GM12873 (cell line): ENCODE data around the gene DPYSL5.

Experiments used
- TF ChIP-seq, protein P1 (sequence below): IDR thresholded peaks from 2 replicates; pipeline ENCODE4 v1.5.1; 2012; ENCODE audit warnings: low read depth, mild to moderate bottlenecking, moderate library complexity, low read length, control low read depth; ENCODE audit not compliant: insufficient read depth; ENCODE audit errors: missing control alignments

Gene DPYSL5

DNA sequence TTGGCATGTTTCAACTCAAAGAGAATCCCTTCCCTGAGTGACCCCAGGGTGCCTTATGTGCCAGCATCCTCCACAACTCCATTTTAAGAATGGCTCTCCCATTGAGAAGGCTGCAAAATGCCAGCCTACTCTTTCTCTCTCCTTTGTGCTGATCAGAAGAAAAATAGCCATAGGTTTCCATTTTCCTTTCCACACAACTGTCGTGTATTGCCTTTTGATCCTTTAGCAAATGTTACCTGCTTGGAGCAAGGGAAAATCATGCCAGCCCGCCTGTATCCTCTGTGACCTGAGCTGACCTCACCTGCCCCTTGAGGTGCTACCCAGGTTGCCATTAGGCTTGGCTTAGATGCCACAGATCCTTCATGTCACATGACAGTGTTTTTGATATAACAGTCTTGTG, 38.8 kb downstream of the DPYSL5 start:
- TF ChIP-seq, protein P1, sequence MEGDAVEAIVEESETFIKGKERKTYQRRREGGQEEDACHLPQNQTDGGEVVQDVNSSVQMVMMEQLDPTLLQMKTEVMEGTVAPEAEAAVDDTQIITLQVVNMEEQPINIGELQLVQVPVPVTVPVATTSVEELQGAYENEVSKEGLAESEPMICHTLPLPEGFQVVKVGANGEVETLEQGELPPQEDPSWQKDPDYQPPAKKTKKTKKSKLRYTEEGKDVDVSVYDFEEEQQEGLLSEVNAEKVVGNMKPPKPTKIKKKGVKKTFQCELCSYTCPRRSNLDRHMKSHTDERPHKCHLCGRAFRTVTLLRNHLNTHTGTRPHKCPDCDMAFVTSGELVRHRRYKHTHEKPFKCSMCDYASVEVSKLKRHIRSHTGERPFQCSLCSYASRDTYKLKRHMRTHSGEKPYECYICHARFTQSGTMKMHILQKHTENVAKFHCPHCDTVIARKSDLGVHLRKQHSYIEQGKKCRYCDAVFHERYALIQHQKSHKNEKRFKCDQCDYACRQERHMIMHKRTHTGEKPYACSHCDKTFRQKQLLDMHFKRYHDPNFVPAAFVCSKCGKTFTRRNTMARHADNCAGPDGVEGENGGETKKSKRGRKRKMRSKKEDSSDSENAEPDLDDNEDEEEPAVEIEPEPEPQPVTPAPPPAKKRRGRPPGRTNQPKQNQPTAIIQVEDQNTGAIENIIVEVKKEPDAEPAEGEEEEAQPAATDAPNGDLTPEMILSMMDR = no peak

DNA sequence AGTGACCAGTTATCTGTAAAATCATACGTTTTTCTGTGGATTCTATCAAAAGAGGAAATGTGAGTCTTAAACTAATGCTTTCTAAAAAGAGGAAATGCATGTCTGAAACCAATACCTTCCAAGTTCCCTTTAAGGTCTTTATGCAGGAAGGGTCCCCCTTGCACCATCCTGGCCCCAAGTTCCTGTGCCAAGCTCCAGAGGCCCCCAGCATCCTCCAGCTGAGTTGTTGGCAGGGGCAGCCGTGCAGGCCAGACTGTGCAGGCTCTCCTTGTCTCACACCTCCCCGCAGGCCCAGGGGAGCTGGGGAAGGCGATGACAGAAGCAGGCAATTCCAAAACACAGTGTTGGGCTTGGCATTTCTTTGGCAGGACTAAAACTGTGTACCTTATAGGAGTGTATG, 39.2 kb downstream of the DPYSL5 start:
- TF ChIP-seq, protein P1 = no peak

DNA sequence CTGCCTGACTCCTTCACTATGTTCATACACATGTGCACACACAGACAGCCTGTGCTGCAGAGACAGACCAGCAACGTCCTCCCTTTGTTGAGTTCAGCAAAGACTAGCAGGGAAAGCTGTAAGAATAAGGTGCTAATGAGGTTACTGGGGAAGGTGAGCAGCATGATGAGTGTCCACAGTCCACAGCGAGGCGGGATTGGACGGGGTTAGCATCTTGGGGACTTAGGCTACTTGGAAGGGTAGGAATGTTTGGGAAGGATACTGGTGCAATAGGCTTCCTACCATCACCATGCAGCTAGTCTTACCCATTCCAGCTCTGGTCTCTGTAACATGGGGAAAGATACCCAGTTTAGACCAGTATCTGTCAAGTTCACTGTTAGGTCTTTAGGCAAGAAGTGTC, 41.9 kb downstream of the DPYSL5 start:
- TF ChIP-seq, protein P1 = no peak

DNA sequence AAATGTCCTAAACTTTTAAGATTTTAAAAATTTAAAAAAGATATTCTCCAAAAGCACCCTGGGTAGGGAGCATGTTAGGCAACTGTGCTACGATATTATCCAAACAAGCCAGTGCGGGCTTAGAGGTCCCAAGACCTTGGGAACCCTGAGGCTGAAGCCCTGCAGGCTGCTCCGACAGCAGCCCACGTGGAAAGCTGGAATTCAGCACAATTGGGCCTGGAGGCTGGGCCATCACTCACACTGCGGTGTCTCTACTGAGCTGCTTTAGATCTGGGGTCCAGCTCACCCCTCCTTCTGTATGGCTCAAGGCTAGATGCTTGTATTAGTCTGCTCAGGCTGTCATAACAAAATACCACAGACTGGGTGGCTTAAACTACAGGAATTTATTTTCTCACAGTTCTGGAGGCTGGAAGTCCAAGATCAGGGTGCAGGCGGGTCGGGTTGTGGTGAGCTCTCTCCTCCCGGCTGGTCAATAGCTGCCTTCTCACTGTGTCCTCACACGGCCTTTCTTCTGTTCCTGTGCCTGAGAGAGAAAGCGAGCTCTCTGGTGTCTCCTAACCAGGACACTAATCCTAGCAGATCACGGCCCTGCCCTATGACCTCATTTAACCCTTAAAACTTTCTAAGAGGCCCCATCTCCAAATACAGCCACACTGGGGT, 42.5 kb downstream of the DPYSL5 start:
- TF ChIP-seq, protein P1 = no peak

DNA sequence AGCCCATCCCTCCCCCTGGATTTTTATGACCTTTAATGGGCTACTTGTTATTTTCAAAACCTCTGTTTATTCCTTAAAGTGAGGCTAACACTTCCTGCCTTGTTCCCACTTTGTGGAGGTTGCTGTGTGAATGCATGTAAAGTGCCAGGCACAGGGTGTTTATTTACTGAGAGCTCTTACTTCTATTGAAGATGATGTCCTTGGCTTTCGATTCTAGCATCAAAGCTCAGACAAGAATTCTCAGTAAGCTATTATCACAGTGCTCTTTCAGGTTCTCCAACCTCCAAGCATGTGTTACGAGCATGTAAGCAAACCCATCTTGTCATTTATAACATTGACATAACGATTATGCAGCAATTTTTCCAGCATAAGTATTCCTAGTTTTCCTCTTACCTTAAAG, 44.2 kb downstream of the DPYSL5 start:
- TF ChIP-seq, protein P1 = no peak

DNA sequence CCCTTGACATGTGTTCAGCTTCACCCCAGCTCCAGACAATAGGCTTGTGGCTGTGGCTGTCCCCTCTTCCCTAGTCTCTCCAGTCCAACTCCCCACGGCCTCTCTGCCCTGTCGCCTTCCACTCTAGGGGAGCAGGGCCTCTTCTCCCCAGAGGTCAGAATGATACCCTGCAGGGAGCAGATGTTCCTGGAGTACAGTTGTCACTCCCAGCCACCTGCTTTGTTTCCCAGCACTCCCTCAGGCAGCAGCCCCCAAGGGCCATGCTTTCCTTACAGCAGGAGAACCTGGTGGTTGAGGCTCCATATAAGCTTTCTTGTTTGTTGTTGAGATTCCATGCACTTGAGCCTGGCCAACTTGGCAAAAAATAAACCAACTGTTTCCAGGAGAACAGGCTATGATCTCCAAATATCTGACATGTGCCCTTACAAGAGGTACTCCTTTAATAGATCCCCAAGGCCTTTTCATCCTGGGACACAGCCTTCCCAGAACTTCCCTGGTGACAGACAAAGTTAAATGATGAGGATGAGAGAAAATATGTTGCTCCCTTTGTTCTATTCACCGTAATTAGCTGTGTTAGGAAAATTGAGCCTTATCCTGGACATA, 45.1 kb downstream of the DPYSL5 start:
- TF ChIP-seq, protein P1 = no peak

DNA sequence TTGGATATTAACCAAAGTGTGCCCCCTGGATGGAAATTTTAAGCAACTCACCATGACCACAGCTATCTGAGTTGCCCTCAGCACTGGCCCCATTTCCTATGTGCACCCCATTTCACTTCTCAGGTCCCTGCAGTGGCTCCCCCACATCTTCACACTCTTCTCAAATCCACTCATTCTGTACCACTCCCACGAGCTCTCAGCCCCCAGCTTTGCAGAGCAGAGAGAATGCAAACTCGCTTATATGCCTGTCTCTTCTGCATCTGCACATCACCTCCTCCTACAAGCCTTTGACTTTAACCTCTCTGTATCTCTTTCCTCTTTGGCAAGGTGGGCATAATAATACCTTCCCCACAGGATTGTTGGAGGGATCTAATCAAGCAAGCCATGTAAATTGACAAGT, 46.2 kb downstream of the DPYSL5 start:
- TF ChIP-seq, protein P1 = no peak
